Neural cell (in vitro differentiated cells): ENCODE measurements around the gene CUL3. TPM values are rescaled to one million over a fixed set of nuclear protein-coding genes. Genes with fewer than 3 reads are reported as not detected.

ENCODE experiments used
- H2AFZ ChIP-seq: fragments of 200-600, 300-800 bp; sonication (generic), shearing (Covaris generic); 2 replicates; pipeline ENCODE4 v1.6.0; 2014; ENCODE audit warnings: low read depth, mild to moderate bottlenecking, antibody characterized with exemption, low read length, moderate library complexity
- H3F3A ChIP-seq: fragments of 200-600 bp; shearing (Covaris generic); 2 replicates; pipeline ENCODE4 v1.6.1; 2016; ENCODE audit warnings: mild to moderate bottlenecking, moderate library complexity, mixed read lengths, antibody characterized with exemption, low read length; ENCODE audit not compliant: insufficient read depth, poor library complexity, severe bottlenecking
- H3K27ac ChIP-seq: fragments of 200-600, 300-800 bp; sonication (generic), shearing (Covaris generic); 2 replicates; pipeline ENCODE4 v1.5.1; 2014; ENCODE audit warnings: mild to moderate bottlenecking, low read length, moderate library complexity
- H3K27me3 ChIP-seq: fragments of 300-800, 200-600 bp; sonication (generic), shearing (Covaris generic); 2 replicates; pipeline ENCODE4 v1.6.0; 2014; ENCODE audit warnings: mild to moderate bottlenecking, low read depth, low read length, moderate library complexity; ENCODE audit not compliant: insufficient read depth
- H3K36me3 ChIP-seq: fragments of 300-800, 200-600 bp; sonication (generic), shearing (Covaris generic); 2 replicates; pipeline ENCODE4 v1.5.1; 2014; ENCODE audit warnings: mild to moderate bottlenecking, antibody characterized with exemption, low read length, moderate library complexity; ENCODE audit not compliant: insufficient read depth
- H3K4me2 ChIP-seq: fragments of 300-800, 200-600 bp; sonication (generic), shearing (Covaris generic); 2 replicates; pipeline ENCODE4 v1.6.0; 2014; ENCODE audit warnings: mild to moderate bottlenecking, low read length
- H3K4me3 ChIP-seq: fragments of 300-800, 200-600 bp; sonication (generic), shearing (Covaris generic); 2 replicates; pipeline ENCODE4 v1.5.1; 2014; ENCODE audit warnings: mild to moderate bottlenecking, low read length, moderate library complexity
- H3K79me2 ChIP-seq: fragments of 200-600 bp; shearing (Covaris generic); replicated peaks from 2 replicates; pipeline ENCODE4 v1.6.0; 2014; ENCODE audit warnings: mild to moderate bottlenecking, low read length, moderate library complexity; ENCODE audit not compliant: insufficient read depth
- H3K9ac ChIP-seq: fragments of 300-800, 200-600 bp; sonication (generic), shearing (Covaris generic); 2 replicates; pipeline ENCODE4 v1.6.1; 2016; ENCODE audit warnings: mild to moderate bottlenecking, low read length, mixed read lengths
- H3K9me2 ChIP-seq: fragments of 200-600 bp; shearing (Covaris generic); 2 replicates; pipeline ENCODE4 v1.6.1; 2016; ENCODE audit warnings: mild to moderate bottlenecking, low read length, mixed read lengths; ENCODE audit not compliant: insufficient read depth
- H3K9me3 ChIP-seq: fragments of 200-600, 300-800 bp; sonication (generic), shearing (Covaris generic); 2 replicates; pipeline ENCODE4 v1.6.1; 2016; ENCODE audit warnings: mild to moderate bottlenecking, mixed run types, low read length, moderate library complexity, mixed read lengths
- H4K20me1 ChIP-seq: fragments of 200-600 bp; shearing (Covaris generic); 2 replicates; pipeline ENCODE4 v1.6.1; 2016; ENCODE audit warnings: mild to moderate bottlenecking, mixed run types; ENCODE audit not compliant: insufficient read depth
- CTCF ChIP-seq: fragments of 450-650 bp; IDR thresholded peaks from 2 replicates; pipeline ENCODE4 v1.5.1; 2014; ENCODE audit warnings: antibody characterized with exemption, mild to moderate bottlenecking, moderate library complexity; ENCODE audit not compliant: poor library complexity, severe bottlenecking
- EP300 ChIP-seq: fragments of 450-650 bp; conservative IDR thresholded peaks from 2 replicates; pipeline ENCODE4 v1.6.1; 2014; ENCODE audit warnings: antibody characterized with exemption, mild to moderate bottlenecking, moderate library complexity; ENCODE audit not compliant: poor library complexity, severe bottlenecking
- EZH2 ChIP-seq: fragments of 200-600, 300-800 bp; shearing (Covaris generic), sonication (generic); IDR thresholded peaks from 2 replicates; pipeline ENCODE4 v1.6.1; 2014; ENCODE audit warnings: antibody characterized with exemption, low read length, borderline replicate concordance, mild to moderate bottlenecking; ENCODE audit not compliant: insufficient read depth, poor library complexity, severe bottlenecking
- RAD21 ChIP-seq: fragments of 450-650 bp; conservative IDR thresholded peaks from 2 replicates; pipeline ENCODE4 v1.6.1; 2014; ENCODE audit warnings: antibody characterized with exemption, mild to moderate bottlenecking, moderate library complexity
- REST ChIP-seq: IDR thresholded peaks from 2 replicates; pipeline ENCODE4 v1.6.1; 2012; ENCODE audit warnings: borderline replicate concordance
- TAF1 ChIP-seq: IDR thresholded peaks from 2 replicates; pipeline ENCODE4 v1.6.1; 2012; ENCODE audit warnings: low read depth
- polyA plus RNA-seq: library from polyadenylated mRNA; depleted of rRNA; stranded (reverse); fragments of >200 nt; gene quantifications from 2 replicates; pipeline ENCODE4 v1.2.3, GENCODE V29; 2014

Gene CUL3
- polyA plus RNA-seq, 1 donor from 2014 or later, result 53.9 TPM

GRCh38 chr2:224449212-224450147, 135.7 kb downstream of the CUL3 start:
- TF ChIP-seq EZH2 (no peak), REST (no peak), EP300 (no peak), RAD21 (no peak), CTCF (peak; percentile 20)
- Histone ChIP-seq H3F3A (no peaks in the 10 kb centered on the region), H3K4me3 (no peak overlapping the region), H3K27ac (no peak overlapping the region), H2AFZ (no peak overlapping the region), H3K79me2 (no peaks in the 10 kb centered on the region), H3K4me2 (no peak overlapping the region), H3K9me2 (no peaks in the 10 kb centered on the region), H3K9ac (no peak overlapping the region), H4K20me1 (no peaks in the 10 kb centered on the region), H3K27me3 (no peaks in the 10 kb centered on the region), H3K9me3 (no peaks in the 10 kb centered on the region), H3K36me3 (no peaks in the 10 kb centered on the region)

GRCh38 chr2:224448236-224448635, 136.9 kb downstream of the CUL3 start:
- Histone ChIP-seq H3K4me2 (no peak overlapping the region), H3K79me2 (no peaks in the 10 kb centered on the region), H3K9ac (no peak overlapping the region), H3K36me3 (no peaks in the 10 kb centered on the region), H3K4me3 (no peak overlapping the region), H3K27me3 (no peaks in the 10 kb centered on the region), H3K9me3 (no peaks in the 10 kb centered on the region), H3F3A (no peaks in the 10 kb centered on the region), H3K9me2 (no peaks in the 10 kb centered on the region), H3K27ac (no peak overlapping the region), H4K20me1 (no peaks in the 10 kb centered on the region), H2AFZ (no peak overlapping the region)
- TF ChIP-seq RAD21 (no peak), TAF1 (no peak), CTCF (no peak)
